HepG2 (cell line): Measurements from ENCODE around the gene ZFPM1. TPM values are rescaled to one million over a fixed set of nuclear protein-coding genes. Genes with fewer than 3 reads are reported as not detected.

Experiments used
- HNRNPH1 ChIP-seq: fragments of 200-400 bp; formaldehyde crosslinking; optimal IDR thresholded peaks from 2 replicates; pipeline ENCODE3; 2017; ENCODE audit warnings: mild to moderate bottlenecking, low read depth, low read length
- HOXA3 ChIP-seq: sonication (generic); formaldehyde crosslinking; IDR thresholded peaks from 2 replicates; pipeline ENCODE4 v1.5.0; 2020; ENCODE audit warnings: missing genetic modification reagents
- MAFK ChIP-seq, 2 experiments: IDR thresholded peaks in 1 of 2; conservative IDR thresholded peaks in 1 of 2; 2 replicates each; pipeline ENCODE4 v1.6.1; 2011; ENCODE audit warnings: improper control_type of control experiment in 2 of 2, low read length in 2 of 2
- MZF1 ChIP-seq: sonication (generic); formaldehyde crosslinking; IDR thresholded peaks from 2 replicates; pipeline ENCODE4 v1.8.1; 2023; ENCODE audit warnings: mild to moderate bottlenecking, missing genetic modification reagents, borderline replicate concordance
- NONO ChIP-seq, 2 experiments: fragments of 450-650 bp in 1 of 2; sonication (generic) in 1 of 2; formaldehyde crosslinking in 1 of 2; IDR thresholded peaks in 1 of 2; conservative IDR thresholded peaks in 1 of 2; 2 replicates each; pipeline versions ENCODE4 v1.6.1 to v1.8.0; 2017 to 2022; ENCODE audit warnings: mild to moderate bottlenecking in 1 of 2, missing genetic modification reagents in 1 of 2, moderate library complexity in 1 of 2
- ZBTB38 ChIP-seq: sonication (generic); formaldehyde crosslinking; IDR thresholded peaks from 2 replicates; pipeline ENCODE4 v1.5.1; 2020; ENCODE audit warnings: mild to moderate bottlenecking, missing genetic modification reagents
- ZFP1 ChIP-seq: IDR thresholded peaks from 2 replicates; pipeline ENCODE4 v1.6.1; 2016
- ZKSCAN5 ChIP-seq: sonication (generic); formaldehyde crosslinking; IDR thresholded peaks from 2 replicates; pipeline ENCODE4 v1.5.1; 2020; ENCODE audit warnings: mild to moderate bottlenecking, missing genetic modification reagents
- ZNF17 ChIP-seq: sonication (generic); formaldehyde crosslinking; IDR thresholded peaks from 2 replicates; pipeline ENCODE4 v1.5.0; 2020; ENCODE audit warnings: mild to moderate bottlenecking, missing genetic modification reagents
- ZNF235 ChIP-seq: sonication (generic); formaldehyde crosslinking; IDR thresholded peaks from 2 replicates; pipeline ENCODE4 v1.8.1; 2023; ENCODE audit warnings: mild to moderate bottlenecking, missing genetic modification reagents, borderline replicate concordance
- ZNF260 ChIP-seq: sonication (generic); formaldehyde crosslinking; IDR thresholded peaks from 2 replicates; pipeline ENCODE4 v1.4.0; 2020; ENCODE audit warnings: missing genetic modification reagents, low read depth, mild to moderate bottlenecking, borderline replicate concordance
- ZNF264 ChIP-seq: sonication (generic); formaldehyde crosslinking; IDR thresholded peaks from 2 replicates; pipeline ENCODE4 v1.4.0; 2020; ENCODE audit warnings: missing genetic modification reagents
- ZNF556 ChIP-seq: sonication (generic); formaldehyde crosslinking; IDR thresholded peaks from 2 replicates; pipeline ENCODE4 v1.4.0; 2020; ENCODE audit warnings: mild to moderate bottlenecking, missing genetic modification reagents, borderline replicate concordance
- ZNF780A ChIP-seq: sonication (generic); formaldehyde crosslinking; IDR thresholded peaks from 2 replicates; pipeline ENCODE4 v1.8.0; 2022; ENCODE audit warnings: mild to moderate bottlenecking, missing genetic modification reagents, moderate library complexity
- polyA plus RNA-seq, 8 experiments: library from polyadenylated mRNA; depleted of rRNA in 3 of 8; stranded (reverse) in 7 of 8; unstranded in 1 of 8; fragments of >200 nt; fragmentation: Illumina TruSeq in 4 of 8; extraction: Trizol in 4 of 8; gene quantifications; 2 replicates each; pipeline versions ENCODE4 v1.2.1 to v1.2.3, GENCODE V29; 2011 to 2016; ENCODE audit warnings: low read depth in 4 of 8, missing spikeins in 1 of 8, mixed read lengths in 1 of 8; ENCODE audit not compliant: insufficient read depth in 1 of 8
- total RNA-seq, 5 experiments: library from RNA; depleted of rRNA; stranded (reverse); fragments of >200 nt; fragmentation: Illumina TruSeq; extraction: Trizol; gene quantifications; 2 replicates each; pipeline ENCODE4 v1.2.3, GENCODE V29; 2016; ENCODE audit warnings: low read depth in 1 of 5
- TF ChIP-seq, protein P1 (sequence below): fragments of 450-650 bp; IDR thresholded peaks from 2 replicates; pipeline ENCODE4 v1.6.1; 2017; ENCODE audit warnings: mild to moderate bottlenecking
- TF ChIP-seq, protein P2 (sequence below): sonication (generic); formaldehyde crosslinking; IDR thresholded peaks from 2 replicates; pipeline ENCODE4 v1.8.1; 2023; ENCODE audit warnings: mild to moderate bottlenecking, missing genetic modification reagents
- TF ChIP-seq, protein P3 (sequence below): sonication (generic); formaldehyde crosslinking; IDR thresholded peaks from 2 replicates; pipeline ENCODE4 v1.4.0; 2020; ENCODE audit warnings: missing genetic modification reagents
- TF ChIP-seq, protein P4 (sequence below): sonication (generic); formaldehyde crosslinking; IDR thresholded peaks from 2 replicates; pipeline ENCODE4 v1.8.1; 2023; ENCODE audit warnings: mild to moderate bottlenecking, missing genetic modification reagents, borderline replicate concordance
- TF ChIP-seq, protein P5 (sequence below): sonication (generic); formaldehyde crosslinking; IDR thresholded peaks from 2 replicates; pipeline ENCODE4 v1.5.0; 2020; ENCODE audit warnings: missing genetic modification reagents, mild to moderate bottlenecking, borderline replicate concordance

The ZFPM1 gene
- total and polyA plus RNA-seq, 2 of the 13 experiments (the other 11 are each of a cell fraction or from before 2014, with no cell fraction given), result 1.3 to 3.8 TPM

DNA sequence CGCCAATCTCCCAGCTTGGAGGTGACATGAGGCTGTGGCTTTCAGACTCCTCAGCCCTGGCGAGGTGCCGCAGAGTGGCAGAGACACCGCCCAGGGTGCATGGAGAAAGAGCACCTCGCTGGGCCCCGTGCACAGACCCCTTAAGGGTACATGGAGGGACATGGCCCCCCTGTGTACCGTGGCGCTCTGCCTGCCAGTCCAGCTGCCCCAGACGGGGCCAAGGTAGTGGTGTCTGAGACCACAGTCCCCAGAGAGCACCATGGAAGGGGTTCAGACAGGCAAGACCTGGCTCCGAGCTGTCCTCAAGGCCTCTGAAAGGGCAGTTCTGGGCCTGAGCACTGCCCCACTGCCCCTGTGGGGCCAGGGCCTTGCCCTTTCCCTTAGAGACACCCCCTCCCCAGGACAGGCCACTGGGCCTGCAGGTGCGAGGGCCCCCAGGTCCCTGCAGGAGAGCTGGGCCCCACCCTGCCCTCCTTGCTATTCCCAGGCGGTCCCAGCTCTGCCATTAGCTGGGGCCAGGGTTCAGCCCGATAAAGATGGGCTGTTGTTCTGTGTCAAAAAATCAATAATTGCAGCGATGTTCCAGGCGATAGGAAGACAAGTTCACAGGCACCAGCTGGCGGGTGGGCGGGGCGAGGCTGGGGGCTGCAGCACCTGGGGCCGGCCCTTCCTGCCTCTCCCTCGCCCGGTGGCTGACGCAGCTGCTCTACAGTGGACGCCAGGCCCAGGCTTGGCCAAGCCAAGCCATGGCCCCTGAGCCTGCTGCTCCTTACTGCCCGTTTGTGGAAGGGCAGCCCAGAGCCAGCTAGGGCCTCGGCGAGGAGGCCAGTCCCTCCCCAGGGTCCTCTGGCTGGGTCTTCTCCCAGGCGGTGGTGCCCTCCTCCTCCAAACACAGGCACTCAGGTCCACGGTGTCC is 51.7 kb downstream of the ZFPM1 start (continued):
- TF ChIP-seq, protein P1, sequence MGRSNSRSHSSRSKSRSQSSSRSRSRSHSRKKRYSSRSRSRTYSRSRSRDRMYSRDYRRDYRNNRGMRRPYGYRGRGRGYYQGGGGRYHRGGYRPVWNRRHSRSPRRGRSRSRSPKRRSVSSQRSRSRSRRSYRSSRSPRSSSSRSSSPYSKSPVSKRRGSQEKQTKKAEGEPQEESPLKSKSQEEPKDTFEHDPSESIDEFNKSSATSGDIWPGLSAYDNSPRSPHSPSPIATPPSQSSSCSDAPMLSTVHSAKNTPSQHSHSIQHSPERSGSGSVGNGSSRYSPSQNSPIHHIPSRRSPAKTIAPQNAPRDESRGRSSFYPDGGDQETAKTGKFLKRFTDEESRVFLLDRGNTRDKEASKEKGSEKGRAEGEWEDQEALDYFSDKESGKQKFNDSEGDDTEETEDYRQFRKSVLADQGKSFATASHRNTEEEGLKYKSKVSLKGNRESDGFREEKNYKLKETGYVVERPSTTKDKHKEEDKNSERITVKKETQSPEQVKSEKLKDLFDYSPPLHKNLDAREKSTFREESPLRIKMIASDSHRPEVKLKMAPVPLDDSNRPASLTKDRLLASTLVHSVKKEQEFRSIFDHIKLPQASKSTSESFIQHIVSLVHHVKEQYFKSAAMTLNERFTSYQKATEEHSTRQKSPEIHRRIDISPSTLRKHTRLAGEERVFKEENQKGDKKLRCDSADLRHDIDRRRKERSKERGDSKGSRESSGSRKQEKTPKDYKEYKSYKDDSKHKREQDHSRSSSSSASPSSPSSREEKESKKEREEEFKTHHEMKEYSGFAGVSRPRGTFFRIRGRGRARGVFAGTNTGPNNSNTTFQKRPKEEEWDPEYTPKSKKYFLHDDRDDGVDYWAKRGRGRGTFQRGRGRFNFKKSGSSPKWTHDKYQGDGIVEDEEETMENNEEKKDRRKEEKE, result no peak
- TF ChIP-seq, protein P2, sequence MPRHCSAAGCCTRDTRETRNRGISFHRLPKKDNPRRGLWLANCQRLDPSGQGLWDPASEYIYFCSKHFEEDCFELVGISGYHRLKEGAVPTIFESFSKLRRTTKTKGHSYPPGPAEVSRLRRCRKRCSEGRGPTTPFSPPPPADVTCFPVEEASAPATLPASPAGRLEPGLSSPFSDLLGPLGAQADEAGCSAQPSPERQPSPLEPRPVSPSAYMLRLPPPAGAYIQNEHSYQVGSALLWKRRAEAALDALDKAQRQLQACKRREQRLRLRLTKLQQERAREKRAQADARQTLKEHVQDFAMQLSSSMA (CRISPR knock-in tag), result peak; percentile 50; the same call in 1 of the 2 replicates
- TF ChIP-seq MAFK (conservative IDR thresholded peaks at IDR 0.05 in 1 of 2, IDR thresholded peaks at IDR 0.05 in 1 of 2; ENCODE audit: low read length in 2 of 2) (no peak), ZNF780A (CRISPR knock-in tag) (no peak), NONO (IDR thresholded peaks at IDR 0.05) (no peak), NONO (CRISPR knock-in tag; conservative IDR thresholded peaks at IDR 0.05) (peak; percentile 94), ZFP1 (CRISPR knock-in tag) (peak; percentile 95), HOXA3 (CRISPR knock-in tag) (peak; percentile 96), HNRNPH1 (no peak), ZNF260 (CRISPR knock-in tag) (no peak), ZBTB38 (CRISPR knock-in tag) (peak; percentile 94), ZNF17 (CRISPR knock-in tag) (peak; percentile 35; the same call in 1 of the 2 replicates), ZKSCAN5 (0 out of 2 replicates have a peak, but pooled peaks have one; percentile 38), MZF1 (CRISPR knock-in tag) (no peak), ZNF235 (CRISPR knock-in tag) (no peak; the same call in 1 of the 2 replicates), ZNF556 (CRISPR knock-in tag) (peak; percentile 88; the same call in 1 of the 2 replicates), ZNF264 (CRISPR knock-in tag) (peak; percentile 76; the same call in 1 of the 2 replicates)
- TF ChIP-seq, protein P3, sequence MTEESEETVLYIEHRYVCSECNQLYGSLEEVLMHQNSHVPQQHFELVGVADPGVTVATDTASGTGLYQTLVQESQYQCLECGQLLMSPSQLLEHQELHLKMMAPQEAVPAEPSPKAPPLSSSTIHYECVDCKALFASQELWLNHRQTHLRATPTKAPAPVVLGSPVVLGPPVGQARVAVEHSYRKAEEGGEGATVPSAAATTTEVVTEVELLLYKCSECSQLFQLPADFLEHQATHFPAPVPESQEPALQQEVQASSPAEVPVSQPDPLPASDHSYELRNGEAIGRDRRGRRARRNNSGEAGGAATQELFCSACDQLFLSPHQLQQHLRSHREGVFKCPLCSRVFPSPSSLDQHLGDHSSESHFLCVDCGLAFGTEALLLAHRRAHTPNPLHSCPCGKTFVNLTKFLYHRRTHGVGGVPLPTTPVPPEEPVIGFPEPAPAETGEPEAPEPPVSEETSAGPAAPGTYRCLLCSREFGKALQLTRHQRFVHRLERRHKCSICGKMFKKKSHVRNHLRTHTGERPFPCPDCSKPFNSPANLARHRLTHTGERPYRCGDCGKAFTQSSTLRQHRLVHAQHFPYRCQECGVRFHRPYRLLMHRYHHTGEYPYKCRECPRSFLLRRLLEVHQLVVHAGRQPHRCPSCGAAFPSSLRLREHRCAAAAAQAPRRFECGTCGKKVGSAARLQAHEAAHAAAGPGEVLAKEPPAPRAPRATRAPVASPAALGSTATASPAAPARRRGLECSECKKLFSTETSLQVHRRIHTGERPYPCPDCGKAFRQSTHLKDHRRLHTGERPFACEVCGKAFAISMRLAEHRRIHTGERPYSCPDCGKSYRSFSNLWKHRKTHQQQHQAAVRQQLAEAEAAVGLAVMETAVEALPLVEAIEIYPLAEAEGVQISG (CRISPR knock-in tag), result peak; percentile 83
- TF ChIP-seq, protein P4, sequence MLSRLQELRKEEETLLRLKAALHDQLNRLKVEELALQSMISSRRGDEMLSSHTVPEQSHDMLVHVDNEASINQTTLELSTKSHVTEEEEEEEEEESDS (CRISPR knock-in tag), result no peak
- TF ChIP-seq, protein P5, sequence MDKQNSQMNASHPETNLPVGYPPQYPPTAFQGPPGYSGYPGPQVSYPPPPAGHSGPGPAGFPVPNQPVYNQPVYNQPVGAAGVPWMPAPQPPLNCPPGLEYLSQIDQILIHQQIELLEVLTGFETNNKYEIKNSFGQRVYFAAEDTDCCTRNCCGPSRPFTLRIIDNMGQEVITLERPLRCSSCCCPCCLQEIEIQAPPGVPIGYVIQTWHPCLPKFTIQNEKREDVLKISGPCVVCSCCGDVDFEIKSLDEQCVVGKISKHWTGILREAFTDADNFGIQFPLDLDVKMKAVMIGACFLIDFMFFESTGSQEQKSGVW (CRISPR knock-in tag), result no peak
